Subcutaneous adipose tissue (tissue), 4 donors: ENCODE data around the gene CDK14. TPM values are rescaled to one million over a fixed set of nuclear protein-coding genes. Genes with fewer than 3 reads are reported as not detected.

Experiments
- total RNA-seq, 4 donors: library from RNA; depleted of rRNA; stranded (reverse); fragments of >200 nt; gene quantifications; one replicate each; pipeline ENCODE4 v1.1.0, GENCODE V29; 2016
- TF ChIP-seq, protein P1 (sequence below): fragments of 450-650 bp; IDR thresholded peaks from one replicate; pipeline ENCODE4 v1.5.1; 2016; ENCODE audit warnings: low read depth, mild to moderate bottlenecking, control low read depth, antibody characterized with exemption, moderate library complexity

CDK14 gene
- total RNA-seq, 4 donors from 2014 or later, result 13.4 to 42.4 (median 24.7) TPM

DNA sequence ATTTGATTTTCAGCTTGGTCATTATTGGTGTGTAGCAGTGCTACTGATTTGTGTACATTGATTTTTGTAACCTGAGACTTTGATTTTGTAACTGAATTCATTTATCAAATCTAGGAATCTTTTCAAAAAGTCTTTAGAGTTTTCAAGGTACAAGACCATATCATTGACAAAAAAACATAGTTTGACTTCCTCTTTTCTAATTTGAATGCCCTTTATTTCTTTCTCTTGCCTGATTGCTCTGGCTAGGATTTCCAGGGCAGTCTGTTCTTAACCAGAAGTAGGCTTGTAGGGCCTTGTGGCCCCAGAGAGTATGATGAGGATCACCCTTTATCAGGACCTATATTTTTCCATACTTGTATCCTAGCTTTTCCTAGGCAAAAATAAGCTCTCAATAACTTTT is 433.6 kb downstream of the CDK14 start:
- TF ChIP-seq, protein P1, sequence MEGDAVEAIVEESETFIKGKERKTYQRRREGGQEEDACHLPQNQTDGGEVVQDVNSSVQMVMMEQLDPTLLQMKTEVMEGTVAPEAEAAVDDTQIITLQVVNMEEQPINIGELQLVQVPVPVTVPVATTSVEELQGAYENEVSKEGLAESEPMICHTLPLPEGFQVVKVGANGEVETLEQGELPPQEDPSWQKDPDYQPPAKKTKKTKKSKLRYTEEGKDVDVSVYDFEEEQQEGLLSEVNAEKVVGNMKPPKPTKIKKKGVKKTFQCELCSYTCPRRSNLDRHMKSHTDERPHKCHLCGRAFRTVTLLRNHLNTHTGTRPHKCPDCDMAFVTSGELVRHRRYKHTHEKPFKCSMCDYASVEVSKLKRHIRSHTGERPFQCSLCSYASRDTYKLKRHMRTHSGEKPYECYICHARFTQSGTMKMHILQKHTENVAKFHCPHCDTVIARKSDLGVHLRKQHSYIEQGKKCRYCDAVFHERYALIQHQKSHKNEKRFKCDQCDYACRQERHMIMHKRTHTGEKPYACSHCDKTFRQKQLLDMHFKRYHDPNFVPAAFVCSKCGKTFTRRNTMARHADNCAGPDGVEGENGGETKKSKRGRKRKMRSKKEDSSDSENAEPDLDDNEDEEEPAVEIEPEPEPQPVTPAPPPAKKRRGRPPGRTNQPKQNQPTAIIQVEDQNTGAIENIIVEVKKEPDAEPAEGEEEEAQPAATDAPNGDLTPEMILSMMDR, result no peak

DNA sequence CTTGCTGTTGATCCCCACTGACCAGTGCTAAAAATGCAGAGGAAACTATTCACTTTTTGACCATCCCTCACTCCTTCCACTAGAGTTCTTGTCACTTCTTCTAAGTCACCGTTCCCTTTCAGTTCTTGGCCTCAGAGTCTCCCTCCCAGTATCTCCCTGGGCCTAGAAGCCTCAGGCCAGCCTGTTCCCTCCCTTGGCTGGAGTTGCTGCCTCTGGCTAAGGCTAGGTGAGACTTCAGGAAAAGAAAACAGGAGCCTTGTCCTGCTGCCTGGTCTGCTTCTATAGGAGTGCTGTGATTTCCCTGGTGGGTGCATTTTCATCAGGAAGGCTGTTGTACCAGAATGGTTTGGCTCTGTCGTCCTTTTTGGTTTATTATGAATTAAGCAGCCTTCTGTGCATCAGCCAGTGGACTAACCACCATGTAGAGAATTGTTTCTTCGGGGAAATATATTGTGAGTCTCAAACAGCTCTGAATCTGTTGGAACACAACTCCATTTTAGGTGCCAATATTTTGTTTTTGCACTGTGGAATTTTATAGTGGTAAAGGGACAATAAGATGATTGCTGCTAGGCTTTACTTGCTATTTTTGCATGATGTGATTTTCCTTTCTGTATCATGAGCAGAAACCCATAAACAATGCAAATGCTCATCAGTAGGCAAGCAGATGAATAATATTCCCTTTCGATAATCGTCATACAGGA is 434.7 kb downstream of the CDK14 start:
- TF ChIP-seq, protein P1, result no peak

DNA sequence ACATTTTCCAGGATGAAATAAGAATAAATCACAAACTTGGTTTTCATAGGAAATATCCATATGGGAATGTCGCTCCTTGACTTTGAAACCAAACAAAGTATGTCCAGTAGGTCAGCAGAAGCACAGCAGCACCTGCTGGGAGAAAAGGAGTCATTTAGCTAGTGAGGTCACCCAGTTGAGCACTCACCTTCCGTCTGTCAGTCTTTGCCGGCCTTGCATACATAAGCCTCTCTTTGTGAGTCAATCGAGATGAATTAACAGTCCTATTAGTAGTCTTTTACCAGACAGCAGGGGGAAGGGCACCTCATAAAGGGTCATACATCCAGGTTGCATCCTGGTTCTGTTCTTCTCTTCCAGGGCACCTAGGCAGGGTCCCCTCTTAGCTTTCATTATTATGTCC is 435.6 kb downstream of the CDK14 start:
- TF ChIP-seq, protein P1, result no peak

DNA sequence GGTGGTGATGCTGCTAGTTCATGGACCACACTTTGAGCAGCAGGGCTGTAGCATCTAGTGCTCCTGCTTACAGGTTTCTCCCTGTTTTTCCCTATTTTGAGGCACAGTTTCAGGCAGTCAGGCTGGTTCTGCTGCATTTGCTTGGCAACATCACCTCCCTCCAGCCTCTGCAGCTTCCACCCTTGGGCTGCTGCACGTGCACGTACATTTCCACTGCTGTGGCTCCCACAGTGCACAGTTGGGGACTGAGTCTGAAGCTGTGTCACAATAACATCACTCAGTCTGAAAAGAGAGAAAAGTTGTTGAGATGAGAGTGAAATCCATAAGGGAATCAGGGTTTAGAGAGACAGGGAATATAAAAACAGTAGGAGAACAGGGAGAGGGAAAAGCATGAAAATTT is 437.5 kb downstream of the CDK14 start:
- TF ChIP-seq, protein P1, result no peak

DNA sequence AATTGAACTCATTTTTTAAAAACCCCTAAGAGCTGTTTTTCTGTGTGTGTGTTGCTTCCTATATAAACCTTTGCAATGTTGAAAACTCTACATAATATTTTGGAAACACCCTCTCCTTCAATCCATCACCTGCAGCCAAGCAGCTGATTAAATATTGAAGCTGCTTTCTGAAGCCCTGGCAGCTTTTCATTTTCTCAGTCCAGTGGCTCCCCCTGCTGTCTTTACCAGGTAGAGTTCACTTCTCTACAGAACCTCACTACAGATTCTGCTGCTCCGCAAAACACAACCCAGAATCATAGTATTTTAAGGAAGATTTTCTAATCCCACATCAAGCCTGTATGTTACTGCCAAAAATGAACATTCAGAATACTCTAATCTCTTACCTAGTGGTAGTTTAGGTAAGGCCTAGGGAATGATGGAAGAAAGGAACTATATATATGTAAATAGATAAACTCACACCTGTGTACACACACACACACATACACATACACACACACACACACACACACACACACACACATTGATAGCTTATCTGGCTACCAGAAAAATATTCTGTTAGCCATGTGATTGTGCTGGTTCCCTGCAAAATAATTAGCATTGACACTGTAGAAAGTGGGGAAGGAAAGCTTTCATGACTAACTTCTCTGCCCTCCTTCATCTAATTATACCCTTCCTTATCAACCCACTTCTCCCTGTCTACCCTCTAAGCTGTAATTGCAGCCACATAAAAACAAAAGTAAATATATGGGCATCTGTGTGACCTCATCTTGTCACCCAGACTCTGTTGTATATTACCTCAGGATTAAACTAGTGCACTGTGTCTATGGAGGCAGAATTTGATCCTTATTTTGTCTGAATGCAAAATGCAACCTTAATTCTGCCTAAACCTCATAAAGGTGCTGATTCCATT is 438.6 kb downstream of the CDK14 start:
- TF ChIP-seq, protein P1, result no peak

DNA sequence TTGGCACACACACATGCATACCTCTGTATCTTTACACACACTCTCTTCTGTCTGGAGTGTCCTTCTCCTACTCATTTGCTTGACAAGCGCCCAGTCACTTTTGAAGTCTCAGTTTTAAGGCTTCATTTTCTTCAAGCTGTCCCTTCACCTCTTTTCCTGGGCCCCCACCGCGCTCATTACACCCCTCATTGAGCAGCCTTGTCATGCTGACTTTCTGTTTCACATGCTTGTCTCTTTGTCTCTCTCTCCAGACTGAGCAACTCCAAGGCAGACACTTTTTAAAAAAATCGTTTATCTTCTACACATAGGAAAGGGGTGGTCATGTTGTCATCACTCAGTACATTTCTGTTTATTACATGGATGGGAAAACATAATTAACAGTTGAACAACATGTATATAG is 442.9 kb downstream of the CDK14 start:
- TF ChIP-seq, protein P1, result no peak

DNA sequence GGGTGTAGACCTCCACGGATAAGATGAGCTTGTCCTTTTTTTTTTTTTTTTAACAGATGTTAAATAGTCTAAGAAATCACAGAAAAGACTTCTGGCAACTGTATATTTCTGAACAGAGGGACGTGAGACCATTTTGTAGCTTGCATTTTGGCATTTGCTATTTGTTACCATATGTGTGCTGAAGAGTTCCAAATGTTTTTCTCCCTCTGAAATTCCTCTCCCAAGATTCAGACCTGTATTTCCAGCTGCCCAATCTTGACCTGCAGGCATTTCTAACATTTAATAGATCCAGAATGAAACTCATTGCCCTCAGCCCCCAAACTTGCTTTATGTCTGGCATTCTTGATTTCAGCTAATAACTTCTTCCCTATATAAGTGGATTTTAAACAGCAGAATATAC is 445.0 kb downstream of the CDK14 start:
- TF ChIP-seq, protein P1, result no peak
